K562 (cell line): ENCODE data around the gene CTF1. TPM values are rescaled to one million over a fixed set of nuclear protein-coding genes. Genes with fewer than 3 reads are reported as not detected.

ENCODE experiments used
- ATF6 ChIP-seq: sonication (generic); formaldehyde crosslinking; IDR thresholded peaks from 2 replicates; pipeline ENCODE4 v1.4.0; 2020; ENCODE audit warnings: mild to moderate bottlenecking, missing genetic modification reagents
- CHD4 ChIP-seq: fragments of 200-600 bp; sonication (generic); IDR thresholded peaks from 3 replicates; pipeline ENCODE4 v1.6.1; 2012; ENCODE audit warnings: low read depth, mild to moderate bottlenecking, mixed read lengths, low read length, inconsistent platforms; ENCODE audit not compliant: insufficient read depth, insufficient replicate concordance, poor library complexity, severe bottlenecking
- CXXC5 ChIP-seq: fragments of 250-450 bp; sonication (Bioruptor Pico); IDR thresholded peaks from 2 replicates; pipeline ENCODE4 v1.8.0; 2022; ENCODE audit warnings: inconsistent platforms, mild to moderate bottlenecking, moderate library complexity
- EGR1 ChIP-seq: fragments of 450-650 bp; conservative IDR thresholded peaks from 2 replicates; pipeline ENCODE4 v1.6.1; 2017; ENCODE audit warnings: mild to moderate bottlenecking
- FUS ChIP-seq: fragments of 200-400 bp; formaldehyde crosslinking; optimal IDR thresholded peaks from 2 replicates; pipeline ENCODE3; 2017; ENCODE audit warnings: low read depth, low read length
- HDAC1 ChIP-seq, 2 experiments: fragments of 450-650 bp; IDR thresholded peaks; 2 replicates each; pipeline ENCODE4 v1.6.1; 2016 to 2017; ENCODE audit warnings: inconsistent platforms in 1 of 2, mild to moderate bottlenecking in 1 of 2, moderate library complexity in 1 of 2
- RBM15 ChIP-seq: fragments of 200-400 bp; formaldehyde crosslinking; IDR thresholded peaks from 2 replicates; pipeline ENCODE4 v1.6.1; 2018; ENCODE audit warnings: mild to moderate bottlenecking, low read length, moderate library complexity; ENCODE audit not compliant: insufficient read depth
- TSC22D4 ChIP-seq: fragments of 450-650 bp; IDR thresholded peaks from 2 replicates; pipeline ENCODE4 v1.6.1; 2016; ENCODE audit warnings: missing genetic modification characterization, missing biosample characterization, control low read depth
- ZBTB2 ChIP-seq: fragments of 450-650 bp; IDR thresholded peaks from 2 replicates; pipeline ENCODE4 v1.6.1; 2016; ENCODE audit warnings: antibody characterized with exemption
- ZNF318 ChIP-seq, 2 experiments: fragments of 450-650 bp; IDR thresholded peaks; 2 replicates each; pipeline ENCODE4 v1.6.1; 2016; ENCODE audit warnings: mild to moderate bottlenecking in 2 of 2, borderline replicate concordance in 1 of 2, low read depth in 1 of 2, moderate library complexity in 1 of 2
- ZNF347 ChIP-seq: fragments of 450-650 bp; formaldehyde crosslinking; IDR thresholded peaks from 2 replicates; pipeline ENCODE4 v1.4.0; 2020; ENCODE audit warnings: low read depth, mild to moderate bottlenecking, moderate library complexity
- polyA plus RNA-seq, 8 experiments: library from polyadenylated mRNA; depleted of rRNA in 4 of 8; stranded (reverse) in 5 of 8; unstranded in 3 of 8; fragments of >200 nt; fragmentation: Nextera tagmentation in 2 of 8; fragmentation: Illumina TruSeq in 1 of 8; extraction: Ambion mirVana in 2 of 8; extraction: Trizol in 1 of 8; gene quantifications; 2 replicates each; pipeline versions ENCODE4 v1.2.1 to v1.2.3, GENCODE V29; 2011 to 2014; ENCODE audit warnings: inconsistent platforms in 1 of 8, missing spikeins in 1 of 8
- total RNA-seq, 7 experiments: library from RNA; depleted of rRNA in 6 of 7; stranded (reverse); fragments of >200 nt in 6 of 7; fragmentation: Illumina TruSeq in 2 of 7; extraction: Trizol in 2 of 7; gene quantifications; 2 replicates each; pipeline versions ENCODE4 v1.2.1 to v1.2.3, GENCODE V29; 2011 to 2021; ENCODE audit warnings: low replicate concordance in 1 of 7

The CTF1 gene
- total and polyA plus RNA-seq, 9 of the 15 experiments (the other 6 are each of a cell fraction or from before 2014, with no cell fraction given) = 0.24 to 2.5 (median 0.44) TPM

- TF ChIP-seq HDAC1 (IDR thresholded peaks at IDR 0.05) (peak in 1 of 2 experiments; percentile 27; a peak in 1 of 4 replicates), EGR1 (peak; percentile 35), ATF6 (CRISPR knock-in tag) (no peak), ZNF318 (IDR thresholded peaks at IDR 0.05; ENCODE audit: borderline replicate concordance in 1 of 2, low read depth in 1 of 2) (no peak), FUS (no peak), RBM15 (no peak), ZBTB2 (no peak), ZNF347 (CRISPR knock-in tag) (no peak), TSC22D4 (tag) (no peak), CXXC5 (CRISPR knock-in tag) (0 out of 2 replicates have a peak, but pooled peaks have one; percentile 34), CHD4 (no peak)
These were observed 27.9 kb downstream of the CTF1 start (continued) for GRCh38 chr16:30924076-30924912.
